ENCODE results near the gene CAV1. TPM values are rescaled to one million over a fixed set of nuclear protein-coding genes. Genes with fewer than 3 reads are reported as not detected.

CAV1 gene
- total RNA-seq, 1 donor from 2014 or later = 15.8 TPM

- no peaks in the 10 kb centered on the region for H3K27me3 ChIP-seq (ENCODE audit: control insufficient read depth, insufficient read depth, low read length)
- no peak overlapping the region for H3K4me3 ChIP-seq (ENCODE audit: low read depth, low read length)
- DNase-seq (ENCODE audit: low read depth) = no peak
- H3K36me3 ChIP-seq (ENCODE audit: control insufficient read depth, insufficient read depth, low read length) = no peaks in the 10 kb centered on the region
- TF ChIP-seq CTCF (IDR thresholded peaks at IDR 0.05; ENCODE audit: insufficient read depth, low read length, poor library complexity, severe bottlenecking) = no peak
Measured at GRCh38 chr7:116502201-116503096, 22.4 kb upstream of the CAV1 start.

GRCh38 chr7:116503835-116504234 lies 21.0 kb upstream of the CAV1 start:
- no peak overlapping the region for H3K4me3 ChIP-seq (ENCODE audit: low read depth, low read length)
- H3K27me3 ChIP-seq (ENCODE audit: control insufficient read depth, insufficient read depth, low read length) = no peaks in the 10 kb centered on the region
- no peak for DNase-seq (ENCODE audit: low read depth)
- no peak for TF ChIP-seq CTCF (IDR thresholded peaks at IDR 0.05; ENCODE audit: insufficient read depth, low read length, poor library complexity, severe bottlenecking)
- H3K36me3 ChIP-seq (ENCODE audit: control insufficient read depth, insufficient read depth, low read length) = no peaks in the 10 kb centered on the region

GRCh38 chr7:116505278-116505677 lies 19.6 kb upstream of the CAV1 start:
- no peak for TF ChIP-seq CTCF (IDR thresholded peaks at IDR 0.05; ENCODE audit: insufficient read depth, low read length, poor library complexity, severe bottlenecking)
- no peak overlapping the region for H3K4me3 ChIP-seq (ENCODE audit: low read depth, low read length)
- no peak for DNase-seq (ENCODE audit: low read depth)
- no peaks in the 10 kb centered on the region for H3K27me3 ChIP-seq (ENCODE audit: control insufficient read depth, insufficient read depth, low read length)
- H3K36me3 ChIP-seq (ENCODE audit: control insufficient read depth, insufficient read depth, low read length) = no peaks in the 10 kb centered on the region

GRCh38 chr7:116505823-116506222 lies 19.0 kb upstream of the CAV1 start:
- TF ChIP-seq CTCF (IDR thresholded peaks at IDR 0.05; ENCODE audit: insufficient read depth, low read length, poor library complexity, severe bottlenecking) = no peak
- Histone ChIP-seq H3K4me3 (ENCODE audit: low read depth, low read length) (no peak overlapping the region), H3K27me3 (ENCODE audit: control insufficient read depth, insufficient read depth, low read length) (no peaks in the 10 kb centered on the region), H3K36me3 (ENCODE audit: control insufficient read depth, insufficient read depth, low read length) (no peaks in the 10 kb centered on the region)
- no peak for DNase-seq (ENCODE audit: low read depth)

GRCh38 chr7:116509982-116510579 lies 14.8 kb upstream of the CAV1 start:
- Histone ChIP-seq H3K36me3 (ENCODE audit: control insufficient read depth, insufficient read depth, low read length) (no peaks in the 10 kb centered on the region), H3K4me3 (ENCODE audit: low read depth, low read length) (no peak overlapping the region), H3K27me3 (ENCODE audit: control insufficient read depth, insufficient read depth, low read length) (no peaks in the 10 kb centered on the region)
- DNase-seq (ENCODE audit: low read depth) = no peak
- no peak for TF ChIP-seq CTCF (IDR thresholded peaks at IDR 0.05; ENCODE audit: insufficient read depth, low read length, poor library complexity, severe bottlenecking)

Data from kidney epithelial cell (primary cell).